ENCODE data around the gene STK17A.

Gene STK17A

DNA sequence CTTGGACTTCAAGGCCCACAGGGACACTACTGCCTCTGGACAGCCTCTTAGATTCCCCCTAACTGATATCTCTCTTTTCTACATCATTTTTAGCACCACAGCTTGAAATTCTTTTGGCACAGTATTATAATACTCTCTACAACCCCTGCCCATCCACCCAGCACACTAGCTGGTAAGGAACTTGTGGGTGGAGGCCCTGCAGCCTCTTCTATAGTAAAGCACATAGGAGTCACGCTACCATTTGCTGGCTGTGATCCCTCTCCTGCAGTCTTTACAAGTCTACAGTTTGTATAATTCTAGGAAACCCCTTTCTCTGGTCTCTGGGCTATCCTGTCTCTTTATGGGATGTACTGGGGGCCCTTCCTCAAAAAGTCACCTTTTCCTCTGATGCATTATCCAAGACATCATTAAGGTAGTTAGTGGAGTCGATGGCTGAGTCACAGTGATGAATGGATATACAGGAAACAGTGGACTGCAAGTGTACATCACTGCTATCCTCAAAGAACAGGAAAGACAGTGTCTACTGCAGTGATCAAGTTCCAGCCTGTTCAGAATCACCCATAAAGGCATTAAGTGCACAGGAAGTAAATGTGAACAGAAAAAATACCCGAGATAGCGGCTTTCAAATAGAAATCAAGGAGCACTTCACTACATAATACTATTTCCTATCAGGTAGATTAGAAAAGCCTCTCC lies 54.4 kb downstream of the STK17A start:
- Histone ChIP-seq H3K27me3 (ENCODE audit: insufficient read depth, low read length, poor library complexity) (no peaks in the 10 kb centered on the region), H4K20me1 (ENCODE audit: insufficient read depth, low read length) (peaks cover 34% of the 10 kb centered on the region; the same call in 1 of the 2 replicates), H3K27ac (ENCODE audit: low read length) (no peak overlapping the region), H3K9me3 (ENCODE audit: insufficient read depth, low read length, severe bottlenecking) (no peaks in the 10 kb centered on the region), H3K79me2 (ENCODE audit: insufficient read depth, low read length) (peaks cover 49% of the 10 kb centered on the region), H3K36me3 (ENCODE audit: insufficient read depth, low read length) (peaks cover 92% of the 10 kb centered on the region), H3K4me1 (ENCODE audit: insufficient read depth, low read length) (no peaks in the 10 kb centered on the region), H3K4me3 (ENCODE audit: low read depth in 1 of 2, low read length in 2 of 2) (no peak overlapping the region), H2AFZ (ENCODE audit: low read depth, low read length) (no peak overlapping the region), H3K9ac (ENCODE audit: low read depth, low read length) (no peak overlapping the region), H3K4me2 (ENCODE audit: insufficient read depth, low read length) (no peak overlapping the region)
- TF ChIP-seq, protein P1, sequence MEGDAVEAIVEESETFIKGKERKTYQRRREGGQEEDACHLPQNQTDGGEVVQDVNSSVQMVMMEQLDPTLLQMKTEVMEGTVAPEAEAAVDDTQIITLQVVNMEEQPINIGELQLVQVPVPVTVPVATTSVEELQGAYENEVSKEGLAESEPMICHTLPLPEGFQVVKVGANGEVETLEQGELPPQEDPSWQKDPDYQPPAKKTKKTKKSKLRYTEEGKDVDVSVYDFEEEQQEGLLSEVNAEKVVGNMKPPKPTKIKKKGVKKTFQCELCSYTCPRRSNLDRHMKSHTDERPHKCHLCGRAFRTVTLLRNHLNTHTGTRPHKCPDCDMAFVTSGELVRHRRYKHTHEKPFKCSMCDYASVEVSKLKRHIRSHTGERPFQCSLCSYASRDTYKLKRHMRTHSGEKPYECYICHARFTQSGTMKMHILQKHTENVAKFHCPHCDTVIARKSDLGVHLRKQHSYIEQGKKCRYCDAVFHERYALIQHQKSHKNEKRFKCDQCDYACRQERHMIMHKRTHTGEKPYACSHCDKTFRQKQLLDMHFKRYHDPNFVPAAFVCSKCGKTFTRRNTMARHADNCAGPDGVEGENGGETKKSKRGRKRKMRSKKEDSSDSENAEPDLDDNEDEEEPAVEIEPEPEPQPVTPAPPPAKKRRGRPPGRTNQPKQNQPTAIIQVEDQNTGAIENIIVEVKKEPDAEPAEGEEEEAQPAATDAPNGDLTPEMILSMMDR (IDR thresholded peaks at IDR 0.05; ENCODE audit: borderline replicate concordance, extremely low read depth, low read length, poor library complexity, severe bottlenecking) = no peak
- no peak for TF ChIP-seq EZH2 (IDR thresholded peaks at IDR 0.05; ENCODE audit: borderline replicate concordance, low read depth, low read length, severe bottlenecking)
- no peak; the same call in 2 of the 3 replicates for ATAC-seq (ENCODE audit: insufficient read depth, low read depth)
- DNase-seq = no peak

DNA sequence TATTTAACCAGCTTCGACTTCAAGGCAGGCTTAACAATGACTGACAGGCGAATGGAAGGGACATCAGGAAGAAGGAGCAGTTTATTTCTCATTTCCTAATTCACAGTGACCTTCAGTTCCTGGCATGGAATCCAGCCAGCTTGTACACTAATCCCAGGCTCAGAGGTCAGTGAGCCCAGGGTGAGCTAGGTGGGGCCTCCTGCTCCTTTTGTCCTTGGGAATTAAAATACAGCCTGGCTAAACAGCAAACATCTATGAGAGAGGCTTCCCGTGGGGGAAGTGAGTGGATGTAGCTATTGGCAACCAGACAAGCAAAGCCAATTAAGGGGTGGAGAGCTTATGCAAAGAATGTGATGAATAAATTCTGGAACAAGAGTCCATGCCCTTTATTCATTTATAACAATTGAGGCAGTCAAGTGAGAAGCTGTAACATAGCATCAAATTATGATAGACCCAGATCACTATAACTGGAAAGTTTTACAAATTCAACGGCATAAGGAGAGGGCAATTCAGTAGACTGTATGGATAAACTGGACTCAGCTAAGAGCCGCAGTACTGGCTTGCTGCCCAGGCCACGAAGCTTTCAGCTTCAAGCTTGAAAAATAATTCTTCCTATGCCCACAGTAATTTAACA lies 57.1 kb downstream of the STK17A start:
- H3K36me3 ChIP-seq (ENCODE audit: insufficient read depth, low read length) = peaks cover 91% of the 10 kb centered on the region
- no peak for DNase-seq
- no peak overlapping the region for H3K4me2 ChIP-seq (ENCODE audit: insufficient read depth, low read length)
- no peak for ATAC-seq (ENCODE audit: insufficient read depth, low read depth)
- H3K9me3 ChIP-seq (ENCODE audit: insufficient read depth, low read length, severe bottlenecking) = no peaks in the 10 kb centered on the region
- H3K79me2 ChIP-seq (ENCODE audit: insufficient read depth, low read length) = peaks cover 30% of the 10 kb centered on the region
- H3K27ac ChIP-seq (ENCODE audit: low read length) = no peak overlapping the region
- no peaks in the 10 kb centered on the region for H3K27me3 ChIP-seq (ENCODE audit: insufficient read depth, low read length, poor library complexity)
- TF ChIP-seq, protein P1 (IDR thresholded peaks at IDR 0.05; ENCODE audit: borderline replicate concordance, extremely low read depth, low read length, poor library complexity, severe bottlenecking) = no peak
- no peak for TF ChIP-seq EZH2 (IDR thresholded peaks at IDR 0.05; ENCODE audit: borderline replicate concordance, low read depth, low read length, severe bottlenecking)
- no peak overlapping the region for H3K4me3 ChIP-seq (ENCODE audit: low read depth in 1 of 2, low read length in 2 of 2)
- no peak overlapping the region for H3K9ac ChIP-seq (ENCODE audit: low read depth, low read length)
- no peak overlapping the region for H2AFZ ChIP-seq (ENCODE audit: low read depth, low read length)
- H4K20me1 ChIP-seq (ENCODE audit: insufficient read depth, low read length) = peaks cover 37% of the 10 kb centered on the region
- H3K4me1 ChIP-seq (ENCODE audit: insufficient read depth, low read length) = no peaks in the 10 kb centered on the region

DNA sequence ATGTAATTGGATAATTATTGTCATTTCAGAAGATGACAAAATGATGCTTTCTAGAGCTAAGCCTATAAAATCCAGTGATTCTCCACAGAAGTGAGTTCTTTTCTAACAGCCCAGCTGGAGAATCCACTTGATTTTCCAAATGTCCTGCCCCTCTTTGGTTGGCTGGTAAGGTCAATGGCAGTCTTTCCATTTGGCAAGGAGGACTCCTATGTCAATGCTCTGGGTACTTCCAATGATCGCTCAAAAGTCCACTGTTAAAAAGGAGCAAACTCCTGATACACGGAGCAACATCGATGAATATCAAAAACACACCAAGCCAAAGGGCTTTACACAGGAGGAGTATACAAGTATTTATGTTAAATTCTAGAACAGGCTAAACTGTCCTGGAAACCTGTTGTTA lies 57.8 kb downstream of the STK17A start:
- H3K4me3 ChIP-seq (ENCODE audit: low read depth in 1 of 2, low read length in 2 of 2) = no peak overlapping the region
- no peak overlapping the region for H3K27ac ChIP-seq (ENCODE audit: low read length)
- H3K4me1 ChIP-seq (ENCODE audit: insufficient read depth, low read length) = no peaks in the 10 kb centered on the region
- H4K20me1 ChIP-seq (ENCODE audit: insufficient read depth, low read length) = peaks cover 34% of the 10 kb centered on the region
- no peaks in the 10 kb centered on the region for H3K27me3 ChIP-seq (ENCODE audit: insufficient read depth, low read length, poor library complexity)
- no peaks in the 10 kb centered on the region for H3K9me3 ChIP-seq (ENCODE audit: insufficient read depth, low read length, severe bottlenecking)
- TF ChIP-seq, protein P1 (IDR thresholded peaks at IDR 0.05; ENCODE audit: borderline replicate concordance, extremely low read depth, low read length, poor library complexity, severe bottlenecking) = no peak
- TF ChIP-seq EZH2 (IDR thresholded peaks at IDR 0.05; ENCODE audit: borderline replicate concordance, low read depth, low read length, severe bottlenecking) = no peak
- H3K9ac ChIP-seq (ENCODE audit: low read depth, low read length) = no peak overlapping the region
- no peak overlapping the region for H3K4me2 ChIP-seq (ENCODE audit: insufficient read depth, low read length)
- peaks cover 27% of the 10 kb centered on the region for H3K79me2 ChIP-seq (ENCODE audit: insufficient read depth, low read length)
- ATAC-seq (ENCODE audit: insufficient read depth, low read depth) (no peak), DNase-seq (no peak)
- H3K36me3 ChIP-seq (ENCODE audit: insufficient read depth, low read length) = peaks cover 91% of the 10 kb centered on the region
- no peak overlapping the region for H2AFZ ChIP-seq (ENCODE audit: low read depth, low read length)
